Ammon's horn (tissue), 1 donor: ENCODE results near the gene RAD21L1.
"Not testable (repeated sequence)": the region's sequence is repeated elsewhere in the genome, so short reads cannot be mapped to it uniquely, and the experiment has no call there.

Experiments
- DNase-seq: peaks from one replicate; pipeline ENCODE4 v3.0.0-alpha.2; 2016; ENCODE audit warnings: low spot score

The RAD21L1 gene

DNA sequence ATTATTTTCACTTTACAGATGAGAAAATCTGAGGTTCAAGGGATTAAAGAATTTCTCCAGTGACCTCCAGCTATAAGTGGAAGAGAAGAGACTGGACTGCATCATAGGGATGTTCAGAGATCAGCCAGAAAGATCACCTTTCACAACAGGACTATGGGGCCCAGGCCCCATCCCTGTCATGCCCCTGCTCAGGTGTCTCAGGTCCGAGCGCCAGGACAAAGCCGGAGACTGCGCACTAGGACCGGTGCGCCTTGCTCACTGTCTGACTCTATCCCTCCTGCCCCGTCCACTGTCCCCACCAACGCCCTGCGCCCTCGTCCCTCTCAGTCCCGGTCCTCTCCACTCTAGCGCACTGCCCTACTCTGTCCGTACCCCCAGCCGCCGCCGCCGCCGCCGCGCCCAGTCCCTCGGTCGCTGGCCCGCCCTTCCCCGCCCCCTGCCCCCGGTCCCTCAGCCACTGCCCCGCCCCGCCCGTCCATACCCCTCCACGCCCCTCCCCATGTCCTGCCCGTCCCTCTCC is 521 bp upstream of the RAD21L1 start:
- no peak for DNase-seq

GRCh38 chr20:1229541-1229940 is 3.7 kb downstream of the RAD21L1 start:
- DNase-seq = no peak

DNA sequence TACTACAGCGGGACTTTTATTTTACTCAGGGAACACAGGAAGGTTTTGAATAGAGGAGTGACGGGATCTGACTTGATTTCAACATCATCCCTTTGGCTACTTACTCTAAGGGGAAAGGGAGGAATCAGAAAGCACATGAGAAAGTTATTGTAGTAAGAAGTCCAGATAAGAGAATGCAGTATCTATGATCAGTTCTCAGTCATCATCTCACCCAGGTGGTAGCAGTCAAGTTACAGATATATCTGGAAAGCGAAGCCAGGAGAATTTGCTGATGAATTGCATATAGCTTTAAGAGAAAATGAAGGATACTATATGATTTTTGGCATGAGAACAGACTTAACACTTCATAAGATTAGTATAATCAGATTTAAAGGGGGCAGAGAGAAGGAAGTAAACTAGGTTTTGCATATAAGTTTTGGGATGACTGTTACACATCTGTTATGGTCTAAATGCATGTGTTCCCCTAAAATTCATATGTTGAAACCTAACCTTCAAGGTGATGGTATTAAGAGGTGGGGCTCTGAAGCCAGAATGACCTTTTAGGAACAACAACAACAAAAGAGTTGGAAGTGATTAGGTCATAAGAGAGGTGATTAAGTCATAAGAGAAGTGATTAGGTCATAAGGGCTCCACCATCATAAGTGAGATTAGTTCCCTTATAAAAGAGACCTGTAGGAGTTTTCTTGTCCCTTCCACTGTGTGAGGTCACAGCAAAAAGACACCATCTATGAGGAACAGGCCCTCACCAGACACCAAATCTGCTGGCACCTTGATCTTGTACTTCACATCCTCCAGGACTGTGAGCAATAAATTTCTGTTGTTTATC is 6.7 kb downstream of the RAD21L1 start:
- DNase-seq = no peak

DNA sequence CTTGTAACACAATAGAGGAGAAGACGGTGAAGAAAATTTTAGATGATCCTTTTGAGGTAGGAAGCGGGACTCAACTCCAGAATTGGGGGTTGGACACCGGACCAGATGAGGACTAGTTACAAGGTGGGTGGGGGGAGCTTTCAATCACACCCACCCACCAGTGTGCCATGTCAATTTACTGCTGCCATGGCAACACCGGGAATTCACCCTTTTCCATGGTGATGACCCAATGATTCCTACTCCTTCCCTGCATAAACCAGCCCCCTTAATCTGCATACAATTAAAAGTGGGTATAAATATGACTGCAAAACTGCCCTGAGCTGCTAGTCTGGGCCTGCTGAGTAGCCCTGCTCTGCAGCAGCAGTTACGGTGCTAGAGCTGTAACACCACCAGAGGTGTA is 14.7 kb downstream of the RAD21L1 start:
- no peak for DNase-seq

GRCh38 chr20:1241456-1241855 is 15.6 kb downstream of the RAD21L1 start:
- no peak for DNase-seq

DNA sequence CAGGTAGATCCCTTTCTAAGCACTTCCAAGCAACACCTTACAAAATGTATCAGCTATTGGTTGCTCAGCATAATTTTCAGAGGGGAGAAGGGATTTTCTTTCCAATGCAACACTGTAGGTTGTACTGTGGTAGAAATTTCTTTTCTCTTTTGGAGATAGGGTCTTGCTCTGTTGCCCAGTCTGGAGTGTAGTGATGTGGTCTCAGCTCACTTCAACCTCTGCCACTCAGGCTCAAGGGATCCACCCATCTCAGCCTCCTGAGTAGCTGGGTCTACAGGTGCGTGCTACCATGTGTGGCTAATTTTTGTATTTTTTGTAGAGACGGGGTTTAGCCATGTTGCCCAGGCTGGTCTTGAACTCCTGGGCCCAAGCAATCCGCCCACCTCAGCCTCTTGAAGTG is 16.3 kb downstream of the RAD21L1 start:
- DNase-seq = no peak

- DNase-seq = no peak
Observed at GRCh38 chr20:1242530-1242929, 16.7 kb downstream of the RAD21L1 start.

- DNase-seq = no peak
Observed at GRCh38 chr20:1245578-1245977, 19.7 kb downstream of the RAD21L1 start.

GRCh38 chr20:1247689-1248088 is 21.8 kb downstream of the RAD21L1 start:
- DNase-seq = no peak

GRCh38 chr20:1250282-1250681 is 24.4 kb downstream of the RAD21L1 start:
- not testable (repeated sequence) for DNase-seq

DNA sequence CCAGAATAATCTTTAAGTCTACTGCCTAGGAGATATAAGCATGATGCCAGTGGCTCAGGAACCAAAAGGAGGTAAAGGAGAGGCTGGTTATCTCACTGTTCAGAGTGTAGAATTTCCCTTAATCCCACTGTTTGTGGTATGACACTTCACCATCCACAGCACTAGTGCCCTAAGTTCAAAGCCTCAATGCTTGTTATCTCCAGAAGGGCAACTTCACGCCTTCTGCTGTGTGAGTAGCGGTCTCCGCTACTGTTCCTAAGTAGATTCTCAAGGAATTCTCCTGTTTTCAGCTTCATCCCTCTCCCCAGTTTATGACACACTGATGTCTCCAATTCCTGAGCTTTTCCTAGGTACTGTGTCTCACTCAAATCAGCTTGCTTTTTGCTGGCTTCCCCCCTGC is 26.6 kb downstream of the RAD21L1 start:
- no peak for DNase-seq

GRCh38 chr20:1254254-1254653 is 28.4 kb downstream of the RAD21L1 start:
- DNase-seq = no peak

DNA sequence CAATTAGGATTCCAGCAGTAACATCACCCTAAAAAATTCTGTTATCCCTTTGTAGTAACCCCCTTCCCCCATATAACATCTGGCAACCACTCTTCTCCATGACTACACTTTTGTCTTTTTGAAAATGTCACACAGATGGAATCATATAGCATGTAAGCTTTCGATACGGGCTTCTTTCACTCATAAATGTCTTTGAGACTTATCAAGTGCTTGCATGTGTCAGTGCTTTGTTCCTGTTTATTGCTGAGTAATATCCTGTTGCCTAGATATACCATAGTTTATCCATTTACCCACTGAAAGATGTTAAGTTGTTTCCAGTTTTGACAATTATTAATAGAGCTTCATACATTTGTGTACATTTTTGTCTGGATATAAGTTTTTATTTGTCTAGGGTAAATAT is 29.8 kb downstream of the RAD21L1 start:
- DNase-seq = no peak

- DNase-seq = no peak
Observed at GRCh38 chr20:1263853-1264252, 38.0 kb downstream of the RAD21L1 start.

GRCh38 chr20:1264727-1265126 is 38.9 kb downstream of the RAD21L1 start:
- DNase-seq = no peak

- DNase-seq = no peak
Observed at GRCh38 chr20:1265226-1265915, 39.5 kb downstream of the RAD21L1 start.

- no peak for DNase-seq
Observed at GRCh38 chr20:1265916-1266166, 40.0 kb downstream of the RAD21L1 start.

- peak; percentile 77 for DNase-seq
Observed at GRCh38 chr20:1266167-1266973, 40.5 kb downstream of the RAD21L1 start, which contains the start of gene SNPH. Gene SNPH, plus strand, starts transcription at chr20:1266294. Its CDS starts 29,946 bp downstream, at chr20:1296240.

DNA sequence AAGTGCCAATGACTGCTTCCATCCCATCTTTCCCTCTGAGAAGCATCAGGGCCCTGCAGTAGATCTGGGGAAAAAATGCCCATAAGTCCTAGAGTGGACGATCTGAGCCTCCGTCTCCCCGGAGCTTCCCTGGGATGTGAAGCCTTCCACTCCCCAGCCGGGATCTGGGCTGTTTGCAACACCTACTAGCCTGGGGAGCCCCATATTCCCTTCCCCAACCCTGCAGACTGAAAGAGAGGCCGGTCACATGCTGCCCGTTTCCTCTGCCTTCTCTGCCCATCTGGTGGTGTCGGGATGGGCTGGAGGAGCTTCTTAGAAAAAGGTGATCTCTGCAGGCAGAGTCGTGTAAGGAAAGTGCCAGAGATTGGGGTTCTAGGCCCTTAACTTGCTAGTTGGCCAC is 41.3 kb downstream of the RAD21L1 start:
- no peak for DNase-seq

DNA sequence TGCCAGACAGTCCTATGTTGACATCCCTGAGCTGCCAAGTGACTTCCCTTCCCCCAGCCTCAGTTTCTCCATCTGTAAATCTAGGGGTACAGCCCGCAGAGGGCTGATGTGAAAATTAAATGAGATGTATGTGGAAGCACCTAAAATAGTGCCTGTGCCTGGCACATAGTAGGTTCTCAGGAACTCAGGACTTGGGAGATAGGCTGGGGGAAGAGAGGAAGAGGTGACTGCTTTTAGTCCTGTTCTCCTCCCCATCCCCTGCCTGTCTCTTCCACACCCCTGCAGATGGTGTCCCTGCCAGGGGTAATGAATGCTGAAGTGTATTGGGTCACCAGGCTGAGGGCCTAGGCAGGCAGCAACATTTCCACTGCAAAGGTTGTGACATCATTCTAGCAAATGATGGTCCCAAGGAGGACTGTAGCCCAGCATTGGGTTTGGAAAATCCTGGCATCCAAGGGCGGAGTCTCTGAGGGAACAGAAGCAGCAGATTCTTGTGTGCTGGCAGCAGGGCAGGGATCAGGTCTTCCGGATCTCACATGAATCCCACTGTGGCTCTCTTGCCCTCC is 42.0 kb downstream of the RAD21L1 start:
- DNase-seq = no peak

DNA sequence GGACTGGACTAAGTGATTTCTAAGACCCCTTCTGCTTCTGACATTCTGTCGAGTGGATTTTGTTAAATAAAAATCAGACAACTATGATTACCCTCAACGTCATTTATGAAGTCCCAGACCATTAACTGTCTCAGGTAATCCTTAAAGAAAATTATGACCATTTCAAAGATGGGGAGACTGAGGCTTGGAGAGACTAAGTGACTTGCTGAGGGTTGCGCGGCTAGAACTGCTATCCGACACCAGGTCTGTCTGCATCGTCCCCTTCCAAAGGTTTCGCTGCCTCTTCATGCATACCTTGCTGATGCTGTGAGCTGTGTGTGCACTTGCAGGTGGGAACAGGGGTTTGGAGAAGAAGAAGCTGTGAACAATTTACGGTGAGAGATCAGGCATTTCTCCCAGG is 43.4 kb downstream of the RAD21L1 start:
- DNase-seq = no peak

GRCh38 chr20:1269850-1270249 is 44.0 kb downstream of the RAD21L1 start:
- no peak for DNase-seq
